K562 (cell line): Measurements from ENCODE around the gene GJB2. TPM values are rescaled to one million over a fixed set of nuclear protein-coding genes. Genes with fewer than 3 reads are reported as not detected.
A peak's percentile ranks its signal among the peaks of the same experiment; 100 is the strongest.

Experiments
- CBX1 ChIP-seq: sonication (generic); IDR thresholded peaks from 2 replicates; pipeline ENCODE4 v1.6.1; 2016; ENCODE audit warnings: antibody characterized with exemption, low read depth, mild to moderate bottlenecking
- CCAR2 ChIP-seq: fragments of 200-400 bp; formaldehyde crosslinking; IDR thresholded peaks from 2 replicates; pipeline ENCODE4 v1.6.1; 2017; ENCODE audit warnings: mild to moderate bottlenecking, low read depth, low read length
- E2F1 ChIP-seq: sonication (generic); formaldehyde crosslinking; IDR thresholded peaks from 2 replicates; pipeline ENCODE4 v1.8.1; 2023; ENCODE audit warnings: mild to moderate bottlenecking, missing genetic modification reagents, moderate library complexity
- FOXP4 ChIP-seq: sonication (generic); formaldehyde crosslinking; IDR thresholded peaks from 2 replicates; pipeline ENCODE4 v1.8.0; 2022; ENCODE audit warnings: mild to moderate bottlenecking, missing genetic modification reagents, borderline replicate concordance
- HBP1 ChIP-seq: fragments of 450-650 bp; formaldehyde crosslinking; IDR thresholded peaks from 2 replicates; pipeline ENCODE4 v1.4.0; 2022; ENCODE audit warnings: missing genetic modification characterization
- HDAC2 ChIP-seq: fragments of 450-650 bp; IDR thresholded peaks from 2 replicates; pipeline ENCODE4 v1.6.1; 2016; ENCODE audit warnings: mild to moderate bottlenecking
- JUN ChIP-seq, 2 experiments: sonication (generic) in 1 of 2; formaldehyde crosslinking in 1 of 2; IDR thresholded peaks; 2 replicates each; pipeline versions ENCODE4 v1.6.1 to v1.8.0; 2012 to 2022; ENCODE audit warnings: borderline replicate concordance in 2 of 2, mild to moderate bottlenecking in 2 of 2, improper control_type of control experiment in 1 of 2, low read depth in 1 of 2, low read length in 1 of 2, missing genetic modification reagents in 1 of 2
- PRPF4 ChIP-seq: fragments of 200-400 bp; formaldehyde crosslinking; IDR thresholded peaks from one replicate; pipeline ENCODE4 v1.6.1; 2017; ENCODE audit warnings: low read length, low read depth, mild to moderate bottlenecking; ENCODE audit not compliant: insufficient read depth, poor library complexity, severe bottlenecking
- SRSF9 ChIP-seq: fragments of 200-400 bp; formaldehyde crosslinking; IDR thresholded peaks from 2 replicates; pipeline ENCODE4 v1.6.1; 2017; ENCODE audit warnings: low read depth, low read length, borderline replicate concordance
- TCF7 ChIP-seq: sonication (generic); IDR thresholded peaks from 2 replicates; pipeline ENCODE4 v1.6.1; 2016; ENCODE audit warnings: antibody characterized with exemption, borderline replicate concordance
- U2AF2 ChIP-seq: fragments of 200-400 bp; formaldehyde crosslinking; optimal IDR thresholded peaks from 2 replicates; pipeline ENCODE3; 2017; ENCODE audit warnings: low read depth, mild to moderate bottlenecking, low read length
- VEZF1 ChIP-seq: fragments of 200-800 bp; sonication (Bioruptor generic); IDR thresholded peaks from 2 replicates; pipeline ENCODE4 v1.6.1; 2017; ENCODE audit warnings: missing genetic modification characterization, missing compliant biosample characterization
- XRCC3 ChIP-seq: fragments of 450-650 bp; IDR thresholded peaks from 2 replicates; pipeline ENCODE4 v1.6.1; 2017; ENCODE audit warnings: mild to moderate bottlenecking, moderate library complexity
- ZBTB34 ChIP-seq: fragments of 250-450 bp; sonication (Bioruptor Pico); IDR thresholded peaks from 2 replicates; pipeline ENCODE4 v1.8.0; 2021; ENCODE audit warnings: mild to moderate bottlenecking, moderate library complexity
- ZKSCAN3 ChIP-seq: fragments of 250-450 bp; sonication (Bioruptor Pico); IDR thresholded peaks from 2 replicates; pipeline ENCODE4 v1.4.0; 2020
- ZNF655 ChIP-seq: fragments of 250-450 bp; sonication (Bioruptor Pico); IDR thresholded peaks from 2 replicates; pipeline ENCODE4 v1.5.0; 2021
- polyA plus RNA-seq, 8 experiments: library from polyadenylated mRNA; depleted of rRNA in 4 of 8; stranded (reverse) in 5 of 8; unstranded in 3 of 8; fragments of >200 nt; fragmentation: Nextera tagmentation in 2 of 8; fragmentation: Illumina TruSeq in 1 of 8; extraction: Ambion mirVana in 2 of 8; extraction: Trizol in 1 of 8; gene quantifications; 2 replicates each; pipeline versions ENCODE4 v1.2.1 to v1.2.3, GENCODE V29; 2011 to 2014; ENCODE audit warnings: inconsistent platforms in 1 of 8, missing spikeins in 1 of 8
- total RNA-seq, 7 experiments: library from RNA; depleted of rRNA in 6 of 7; stranded (reverse); fragments of >200 nt in 6 of 7; fragmentation: Illumina TruSeq in 2 of 7; extraction: Trizol in 2 of 7; gene quantifications; 2 replicates each; pipeline versions ENCODE4 v1.2.1 to v1.2.3, GENCODE V29; 2011 to 2021; ENCODE audit warnings: low replicate concordance in 1 of 7

Gene GJB2
- total and polyA plus RNA-seq, 9 of the 15 experiments (the other 6 are each of a cell fraction or from before 2014, with no cell fraction given), result not detected

GRCh38 chr13:20188667-20189553, 3.8 kb downstream of the GJB2 start (continued):
- TF ChIP-seq VEZF1 (CRISPR knock-in tag) (no peak), HDAC2 (no peak), CCAR2 (no peak), XRCC3 (no peak), ZBTB34 (CRISPR knock-in tag) (no peak), ZKSCAN3 (CRISPR knock-in tag) (no peak), U2AF2 (no peak), SRSF9 (no peak), HBP1 (CRISPR knock-in tag) (no peak), TCF7 (no peak), E2F1 (CRISPR knock-in tag) (no peak), FOXP4 (CRISPR knock-in tag) (no peak), CBX1 (peak; percentile 46; the same call in 1 of the 2 replicates), PRPF4 (no peak), ZNF655 (CRISPR knock-in tag) (no peak), JUN (IDR thresholded peaks at IDR 0.05; ENCODE audit: borderline replicate concordance, low read depth, low read length) (no peak), JUN (CRISPR knock-in tag; IDR thresholded peaks at IDR 0.05; ENCODE audit: borderline replicate concordance) (no peak)
